Right lobe of liver (tissue), 6 donors: ENCODE data around the gene MST1. TPM values are rescaled to one million over a fixed set of nuclear protein-coding genes. Genes with fewer than 3 reads are reported as not detected.

Source experiments
- ATAC-seq, 4 donors: fragments of 200-7000 bp; cut with Tn5 transposase; one replicate each; pipeline ENCODE4 v1.9.1; 2020; ENCODE audit warnings: mild to moderate bottlenecking in 4 of 4, moderate library complexity in 4 of 4
- DNase-seq, 3 donors: peaks; one replicate each; pipeline ENCODE4 v3.0.0-alpha.2; 2020
- H3K27ac ChIP-seq, 3 donors: fragments of 200-600 bp; one replicate each; pipeline ENCODE4 v1.8.0; 2022
- H3K27me3 ChIP-seq, 2 donors: fragments of 200-600 bp; one replicate each; pipeline ENCODE4 v1.8.0; 2022
- H3K36me3 ChIP-seq, 4 donors: fragments of 200-600 bp; sonication (generic) in 1 of 4; one replicate each; pipeline versions ENCODE4 v1.5.1 to v1.8.0; 2017 to 2022; ENCODE audit warnings: control low read depth in 1 of 4
- H3K4me1 ChIP-seq, 4 donors: fragments of 200-600 bp; sonication (generic) in 1 of 4; one replicate each; pipeline versions ENCODE4 v1.5.1 to v1.8.0; 2017 to 2022; ENCODE audit warnings: control low read depth in 1 of 4
- H3K4me3 ChIP-seq, 3 donors: fragments of 200-600 bp; one replicate each; pipeline ENCODE4 v1.8.0; 2022
- H3K9me3 ChIP-seq, 4 donors: fragments of 200-600 bp; sonication (generic) in 1 of 4; one replicate each; pipeline versions ENCODE4 v1.5.1 to v1.8.0; 2017 to 2022; ENCODE audit warnings: control low read depth in 1 of 4
- POLR2A ChIP-seq: fragments of 450-650 bp; IDR thresholded peaks from one replicate; pipeline ENCODE4 v1.6.1; 2017; ENCODE audit warnings: antibody characterized with exemption, mild to moderate bottlenecking
- WGBS: methylation state at CpG from one replicate; pipeline ENCODE4 v1.1.6; 2018; ENCODE audit warnings: low coverage, low lambda C conversion rate; ENCODE audit not compliant: insufficient coverage; ENCODE audit errors: missing lambda C conversion rate; 5-methylcytosine and 5-hydroxymethylcytosine counted together
- intact Hi-C, 2 donors: fragments of 100-400 bp; cut with DNase I; formaldehyde crosslinking; loops; one replicate each; pipeline versions ENCODE4 v1.11.2 to v1.14.1; 2022
- total RNA-seq, 6 experiments: library from RNA; depleted of rRNA in 2 of 6; stranded (reverse); fragments of >200 nt in 2 of 6; fragmentation: NEBNext Ultra II Directional in 3 of 6; extraction: Animal tissue kit (Norgen Biotek cat#: 25700) in 3 of 6; gene quantifications; one replicate each; pipeline versions ENCODE4 v1.1.0 to v1.2.4, GENCODE V29; 2016 to 2023
- TF ChIP-seq, protein P1 (sequence below), 4 donors: fragments of 200-600 bp in 3 of 4; fragments of 450-650 bp in 1 of 4; IDR thresholded peaks; one replicate each; pipeline versions ENCODE4 v1.5.1 to v1.8.0; 2016 to 2022; ENCODE audit warnings: antibody characterized with exemption in 4 of 4, mild to moderate bottlenecking in 2 of 4
- donor health status: DM: no; HTN: yes; CAD: no.
- donor health status: DM: no; HTN: no; CAD: no.
- donor health status: DM: no; HTN: no; CAD: no.
- donor health status: DM: no; HTN: yes; CAD: no.
- donor health status: DM: no; HTN: yes; CAD: no.

Gene MST1
- total RNA-seq, 6 experiments from 2014 or later, result 321 to 695 (median 632) TPM

DNA sequence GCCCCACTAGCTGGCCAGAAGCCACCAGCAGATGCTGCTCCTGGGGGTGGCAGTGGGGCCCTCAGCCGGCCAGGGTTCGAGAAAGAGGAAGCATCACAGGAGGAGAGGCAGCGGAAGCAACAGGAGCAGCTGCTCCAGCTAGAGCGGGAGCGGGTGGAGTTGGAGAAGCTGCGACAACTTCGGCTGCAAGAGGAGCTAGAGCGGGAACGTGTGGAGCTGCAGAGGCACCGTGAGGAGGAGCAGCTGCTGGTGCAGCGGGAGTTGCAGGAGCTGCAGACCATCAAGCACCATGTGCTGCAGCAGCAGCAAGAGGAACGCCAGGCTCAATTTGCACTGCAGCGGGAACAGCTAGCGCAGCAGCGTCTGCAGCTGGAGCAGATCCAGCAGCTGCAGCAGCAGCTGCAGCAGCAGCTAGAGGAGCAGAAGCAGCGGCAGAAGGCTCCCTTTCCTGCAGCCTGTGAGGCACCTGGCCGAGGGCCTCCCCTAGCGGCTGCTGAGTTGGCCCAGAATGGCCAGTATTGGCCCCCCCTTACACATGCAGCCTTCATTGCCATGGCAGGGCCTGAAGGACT is 32.6 kb downstream of the MST1 start:
- H3K4me3 ChIP-seq, result no peak overlapping the region
- H3K36me3 ChIP-seq, result no peaks in the 10 kb centered on the region
- no peak for DNase-seq
- H3K4me1 ChIP-seq, result no peaks in the 10 kb centered on the region
- H3K9me3 ChIP-seq, result no peaks in the 10 kb centered on the region
- 65% methylated on average over 10 of the region's 18 CpGs for WGBS
- H3K27ac ChIP-seq, result no peak overlapping the region
- no peak for ATAC-seq
- intact Hi-C loops, result loop anchor here in 1 of 2 donors (10.0 kb wide), 1 partner anchor 92 kb away; no protein-coding TSS in a partner anchor
- TF ChIP-seq, protein P1, sequence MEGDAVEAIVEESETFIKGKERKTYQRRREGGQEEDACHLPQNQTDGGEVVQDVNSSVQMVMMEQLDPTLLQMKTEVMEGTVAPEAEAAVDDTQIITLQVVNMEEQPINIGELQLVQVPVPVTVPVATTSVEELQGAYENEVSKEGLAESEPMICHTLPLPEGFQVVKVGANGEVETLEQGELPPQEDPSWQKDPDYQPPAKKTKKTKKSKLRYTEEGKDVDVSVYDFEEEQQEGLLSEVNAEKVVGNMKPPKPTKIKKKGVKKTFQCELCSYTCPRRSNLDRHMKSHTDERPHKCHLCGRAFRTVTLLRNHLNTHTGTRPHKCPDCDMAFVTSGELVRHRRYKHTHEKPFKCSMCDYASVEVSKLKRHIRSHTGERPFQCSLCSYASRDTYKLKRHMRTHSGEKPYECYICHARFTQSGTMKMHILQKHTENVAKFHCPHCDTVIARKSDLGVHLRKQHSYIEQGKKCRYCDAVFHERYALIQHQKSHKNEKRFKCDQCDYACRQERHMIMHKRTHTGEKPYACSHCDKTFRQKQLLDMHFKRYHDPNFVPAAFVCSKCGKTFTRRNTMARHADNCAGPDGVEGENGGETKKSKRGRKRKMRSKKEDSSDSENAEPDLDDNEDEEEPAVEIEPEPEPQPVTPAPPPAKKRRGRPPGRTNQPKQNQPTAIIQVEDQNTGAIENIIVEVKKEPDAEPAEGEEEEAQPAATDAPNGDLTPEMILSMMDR (IDR thresholded peaks at IDR 0.05), result no peak
- TF ChIP-seq POLR2A, result no peak
- H3K27me3 ChIP-seq, result no peaks in the 10 kb centered on the region

DNA sequence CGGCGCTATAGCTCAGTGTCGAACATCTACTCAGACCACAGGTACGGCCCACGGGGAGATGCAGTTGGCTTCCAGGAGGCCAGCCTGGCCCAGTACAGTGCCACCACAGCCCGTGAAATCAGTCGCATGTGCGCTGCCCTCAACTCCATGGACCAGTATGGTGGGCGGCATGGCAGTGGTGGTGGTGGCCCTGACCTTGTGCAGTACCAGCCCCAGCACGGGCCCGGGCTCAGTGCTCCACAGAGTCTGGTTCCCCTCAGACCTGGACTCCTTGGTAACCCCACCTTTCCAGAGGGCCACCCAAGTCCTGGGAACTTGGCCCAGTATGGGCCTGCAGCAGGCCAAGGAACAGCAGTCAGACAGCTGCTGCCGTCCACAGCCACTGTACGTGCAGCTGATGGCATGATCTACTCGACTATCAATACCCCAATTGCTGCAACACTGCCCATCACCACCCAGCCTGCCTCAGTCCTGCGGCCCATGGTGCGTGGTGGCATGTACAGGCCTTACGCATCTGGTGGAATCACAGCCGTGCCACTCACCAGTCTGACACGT is 33.5 kb downstream of the MST1 start:
- H3K27me3 ChIP-seq, result no peaks in the 10 kb centered on the region
- no peak overlapping the region for H3K4me3 ChIP-seq
- no peak overlapping the region for H3K27ac ChIP-seq
- H3K4me1 ChIP-seq, result no peaks in the 10 kb centered on the region
- intact Hi-C loops, result loop anchor here in 1 of 2 donors (10.0 kb wide), 1 partner anchor 91 kb away; no protein-coding TSS in a partner anchor
- DNase-seq (no peak), ATAC-seq (no peak)
- TF ChIP-seq, protein P1 (IDR thresholded peaks at IDR 0.05), result no peak
- no peak for TF ChIP-seq POLR2A
- H3K9me3 ChIP-seq, result no peaks in the 10 kb centered on the region
- 87% methylated on average over 3 of the region's 19 CpGs for WGBS
- H3K36me3 ChIP-seq, result no peaks in the 10 kb centered on the region

DNA sequence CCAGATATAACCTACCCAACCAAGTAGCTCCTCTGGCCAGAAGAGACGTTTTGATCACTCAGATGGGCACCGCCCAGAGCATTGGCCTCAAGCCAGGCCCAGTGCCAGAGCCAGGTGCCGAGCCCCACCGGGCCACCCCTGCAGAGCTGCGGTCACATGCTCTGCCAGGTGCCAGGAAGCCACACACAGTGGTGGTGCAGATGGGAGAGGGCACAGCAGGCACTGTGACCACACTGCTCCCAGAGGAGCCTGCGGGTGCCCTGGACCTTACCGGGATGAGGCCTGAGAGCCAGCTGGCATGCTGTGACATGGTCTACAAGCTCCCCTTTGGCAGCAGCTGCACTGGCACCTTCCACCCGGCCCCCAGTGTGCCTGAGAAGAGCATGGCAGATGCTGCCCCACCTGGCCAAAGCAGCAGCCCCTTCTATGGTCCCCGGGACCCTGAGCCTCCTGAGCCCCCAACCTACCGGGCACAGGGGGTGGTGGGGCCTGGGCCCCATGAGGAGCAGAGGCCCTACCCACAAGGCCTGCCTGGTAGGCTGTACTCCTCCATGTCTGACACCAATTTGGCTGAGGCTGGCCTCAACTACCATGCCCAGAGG is 34.2 kb downstream of the MST1 start:
- Histone ChIP-seq H3K9me3 (no peaks in the 10 kb centered on the region), H3K4me3 (no peak overlapping the region), H3K4me1 (no peaks in the 10 kb centered on the region), H3K36me3 (no peaks in the 10 kb centered on the region), H3K27me3 (no peaks in the 10 kb centered on the region), H3K27ac (no peak overlapping the region)
- 48% methylated on average over 2 of the region's 10 CpGs for WGBS
- DNase-seq (no peak), ATAC-seq (peak in 1 of 4 donors; percentile 13)
- intact Hi-C loops, result loop anchor here in 1 of 2 donors (10.0 kb wide), 1 partner anchor 90 kb away; no protein-coding TSS in a partner anchor
- TF ChIP-seq POLR2A, result no peak
- TF ChIP-seq, protein P1 (IDR thresholded peaks at IDR 0.05), result no peak

DNA sequence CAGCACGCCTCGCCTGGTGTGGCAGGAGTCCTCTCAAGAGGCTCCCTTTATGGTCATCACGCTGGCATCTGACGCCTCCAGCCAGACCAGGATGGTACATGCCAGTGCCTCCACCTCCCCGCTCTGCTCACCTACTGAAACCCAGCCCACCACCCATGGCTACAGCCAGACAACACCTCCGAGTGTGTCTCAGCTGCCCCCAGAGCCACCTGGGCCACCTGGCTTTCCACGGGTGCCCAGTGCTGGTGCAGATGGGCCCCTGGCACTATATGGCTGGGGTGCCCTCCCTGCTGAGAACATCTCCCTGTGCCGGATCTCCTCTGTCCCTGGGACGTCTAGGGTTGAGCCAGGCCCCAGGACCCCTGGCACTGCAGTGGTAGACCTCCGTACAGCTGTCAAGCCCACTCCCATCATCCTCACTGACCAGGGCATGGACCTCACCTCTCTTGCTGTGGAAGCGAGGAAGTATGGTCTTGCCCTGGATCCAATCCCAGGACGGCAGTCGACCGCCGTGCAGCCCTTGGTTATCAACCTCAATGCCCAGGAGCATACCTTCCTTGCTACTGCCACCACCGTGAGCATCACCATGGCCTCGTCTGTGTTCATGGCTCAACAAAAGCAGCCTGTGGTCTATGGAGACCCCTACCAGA is 35.0 kb downstream of the MST1 start:
- no peak overlapping the region for H3K27ac ChIP-seq
- 88% methylated on average over 3 of the region's 17 CpGs for WGBS
- H3K9me3 ChIP-seq, result no peaks in the 10 kb centered on the region
- H3K4me1 ChIP-seq, result no peaks in the 10 kb centered on the region
- intact Hi-C loops, result loop anchor here in 1 of 2 donors (10.0 kb wide), 1 partner anchor 90 kb away; no protein-coding TSS in a partner anchor
- H3K4me3 ChIP-seq, result no peak overlapping the region
- DNase-seq (no peak), ATAC-seq (no peak)
- TF ChIP-seq, protein P1 (IDR thresholded peaks at IDR 0.05), result no peak
- no peak for TF ChIP-seq POLR2A
- no peaks in the 10 kb centered on the region for H3K27me3 ChIP-seq
- no peaks in the 10 kb centered on the region for H3K36me3 ChIP-seq
